Measurements from ENCODE around the gene ECT2L.

Gene ECT2L

DNA sequence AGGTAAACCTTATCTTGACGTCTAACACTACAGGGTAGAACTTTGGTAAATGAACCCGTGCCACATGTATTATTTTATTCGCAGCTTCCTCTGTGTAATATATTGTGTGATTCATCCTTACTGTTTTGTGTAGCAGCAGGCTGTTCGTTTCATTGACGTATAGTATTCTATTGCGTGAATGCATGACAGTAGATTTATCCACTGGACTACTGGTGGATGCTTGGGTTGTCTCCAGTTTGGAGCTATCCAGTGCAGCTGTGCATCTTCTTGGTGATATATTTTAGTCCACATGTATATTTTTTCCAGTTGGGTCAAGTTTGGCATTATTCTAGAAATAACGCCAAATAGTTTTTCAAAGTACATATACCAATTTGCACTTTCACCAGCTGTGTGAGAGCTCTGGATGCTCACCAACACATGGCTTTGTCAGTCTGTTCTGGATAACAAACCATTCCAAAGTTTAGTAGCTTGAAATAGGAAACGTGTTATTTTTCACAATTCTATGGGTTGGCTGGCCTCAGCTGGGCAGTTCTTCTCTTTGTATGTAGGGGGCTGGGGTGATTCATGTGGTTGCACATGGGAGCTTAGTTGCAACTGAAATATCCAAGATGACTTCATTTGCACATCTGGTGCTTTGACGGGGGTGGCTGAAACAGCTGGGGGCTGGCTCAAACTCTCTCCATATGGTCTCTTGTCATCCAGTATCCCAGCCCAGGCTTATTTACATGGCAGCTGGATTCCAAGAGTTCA, 9.3 kb downstream of the ECT2L start:
- no peak for DNase-seq

DNA sequence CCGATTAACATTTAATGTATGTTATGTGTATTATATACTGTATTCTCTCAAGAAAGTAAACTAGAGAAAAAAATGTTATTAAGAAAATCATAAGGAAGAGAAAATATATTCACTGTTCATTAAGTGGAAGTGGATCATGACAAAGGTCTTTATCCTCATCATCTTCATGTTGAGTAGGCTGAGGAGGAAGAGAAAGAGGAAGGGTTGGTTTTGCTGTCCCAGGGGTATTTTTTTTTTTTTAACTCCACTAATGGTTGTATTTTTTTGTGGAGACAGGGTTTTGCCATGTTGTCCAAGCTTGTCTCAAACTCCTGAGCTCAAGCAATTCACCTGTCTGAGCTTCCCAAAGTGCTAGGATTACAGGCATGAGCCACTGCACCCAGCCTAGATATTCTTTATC, 11.0 kb downstream of the ECT2L start:
- DNase-seq, result no peak

DNA sequence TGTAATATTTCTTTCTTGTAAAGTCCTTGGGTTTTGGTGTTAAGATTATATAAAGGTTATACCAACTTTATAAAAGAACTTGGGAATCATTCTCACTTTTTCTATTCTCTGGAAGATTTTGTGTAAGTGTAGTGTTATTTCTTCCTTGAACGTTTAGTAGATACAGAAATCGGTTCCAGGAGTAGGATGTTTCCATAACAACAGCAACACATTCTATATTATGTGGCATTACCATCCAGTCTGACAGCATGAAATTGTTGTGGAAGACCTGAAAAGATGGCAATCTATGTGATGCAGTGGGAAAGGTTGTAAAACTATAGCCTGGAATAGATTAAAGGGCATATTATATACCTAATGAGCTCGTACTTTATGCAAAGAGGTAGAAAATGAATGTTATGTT, 13.8 kb downstream of the ECT2L start:
- DNase-seq, result no peak

DNA sequence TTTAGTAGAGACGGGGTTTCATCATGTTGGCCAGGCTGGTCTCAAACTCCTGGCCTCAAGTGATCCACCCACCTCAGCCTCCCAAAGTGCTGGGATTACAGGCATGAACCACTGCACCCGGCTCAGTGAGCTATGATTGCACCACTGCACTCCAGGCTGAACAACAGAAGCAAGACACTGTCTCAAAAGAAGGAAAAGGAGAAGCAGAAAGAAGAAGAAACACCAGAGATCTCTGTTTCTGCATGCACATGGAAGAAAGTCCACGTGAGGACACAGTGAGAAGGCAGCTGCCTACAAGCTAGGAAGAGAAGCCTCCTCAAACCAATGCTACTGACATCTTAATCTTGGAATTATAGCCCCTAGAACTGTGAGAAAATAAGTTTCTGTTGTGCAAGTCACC, 16.0 kb downstream of the ECT2L start:
- no peak for DNase-seq

DNA sequence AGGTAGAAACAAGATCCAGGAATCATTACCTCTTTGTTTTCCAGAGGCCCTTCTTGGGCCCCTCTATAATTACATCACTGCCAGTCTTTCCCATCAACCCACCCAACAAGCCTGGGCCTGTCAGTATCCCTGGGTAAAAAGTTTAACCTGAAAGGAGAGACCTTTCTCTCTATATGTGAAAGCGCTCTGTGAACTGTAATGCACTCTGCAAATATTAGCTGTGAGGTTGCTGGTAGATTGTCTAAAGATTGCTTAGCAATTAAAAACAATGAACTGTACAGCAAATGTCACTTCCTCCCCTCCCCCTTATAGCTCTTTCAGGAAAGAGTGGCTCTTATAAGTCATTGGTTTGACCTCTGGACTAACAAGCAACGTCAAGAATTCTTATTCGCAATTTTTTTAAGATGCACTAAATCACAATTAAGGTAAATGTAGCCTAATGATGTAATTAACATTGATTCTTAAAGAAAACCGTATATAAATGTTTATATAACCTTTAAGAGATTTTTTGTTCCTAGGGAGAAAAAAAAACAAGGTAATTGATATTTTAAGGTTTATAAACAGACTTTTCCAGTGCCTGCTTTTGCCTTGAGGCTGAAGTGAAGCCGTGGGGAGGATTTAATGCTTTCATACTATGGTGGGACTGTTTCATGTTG, 18.4 kb downstream of the ECT2L start:
- DNase-seq, result peak; percentile 75

DNA sequence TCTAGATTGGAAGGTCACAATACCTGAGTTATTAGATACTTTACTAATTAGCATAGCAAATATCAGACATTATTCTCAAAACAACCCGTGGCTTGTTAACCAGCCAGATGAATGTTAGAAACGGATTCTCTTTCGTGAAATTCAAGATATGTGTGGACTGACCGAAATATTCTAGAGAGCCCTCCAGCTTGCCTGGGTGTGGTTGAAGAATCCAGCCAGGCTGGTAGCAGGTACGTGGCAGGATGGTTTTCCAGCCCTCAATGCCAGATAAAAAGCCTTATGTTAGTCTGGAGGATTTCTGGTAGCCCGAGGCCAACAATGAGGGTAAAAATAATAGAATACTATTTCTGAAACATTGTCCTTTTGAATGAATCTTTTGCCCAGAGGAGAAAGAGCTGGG, 19.3 kb downstream of the ECT2L start:
- DNase-seq, result no peak

DNA sequence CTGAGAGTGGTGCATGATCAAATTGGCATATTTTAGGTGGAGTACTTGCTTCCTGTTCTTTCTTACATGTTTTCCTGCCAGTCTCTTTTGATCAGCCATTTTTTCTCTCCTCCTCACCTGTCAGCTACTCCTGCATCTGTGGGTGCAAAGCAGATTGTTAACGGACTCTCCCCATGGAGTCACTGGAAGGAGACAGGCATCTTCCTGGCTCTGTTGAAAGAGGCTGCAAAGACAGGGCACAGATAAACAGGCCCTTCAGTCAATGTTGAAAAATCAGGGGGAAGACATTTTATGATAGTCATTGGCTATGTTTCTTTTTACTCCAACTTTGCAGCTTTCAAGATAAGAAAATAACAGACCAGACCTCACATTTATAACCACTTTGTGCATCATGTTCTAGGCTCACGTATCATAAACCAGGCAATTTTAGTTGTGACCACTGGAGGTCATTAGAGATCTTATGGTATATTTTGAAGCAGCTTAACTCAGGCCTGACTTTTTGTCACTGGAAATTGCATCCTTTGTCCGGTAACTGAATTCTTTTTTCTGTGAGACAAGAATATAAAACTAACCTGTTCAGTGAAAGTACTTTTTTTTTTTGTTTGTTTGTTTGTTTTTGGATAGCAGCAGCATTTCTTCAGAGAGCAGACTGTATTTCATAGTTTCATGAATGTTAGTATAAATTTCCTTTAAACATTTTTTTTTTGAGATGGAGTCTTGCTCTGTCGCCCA, 20.1 kb downstream of the ECT2L start:
- DNase-seq, result peak; percentile 68

DNA sequence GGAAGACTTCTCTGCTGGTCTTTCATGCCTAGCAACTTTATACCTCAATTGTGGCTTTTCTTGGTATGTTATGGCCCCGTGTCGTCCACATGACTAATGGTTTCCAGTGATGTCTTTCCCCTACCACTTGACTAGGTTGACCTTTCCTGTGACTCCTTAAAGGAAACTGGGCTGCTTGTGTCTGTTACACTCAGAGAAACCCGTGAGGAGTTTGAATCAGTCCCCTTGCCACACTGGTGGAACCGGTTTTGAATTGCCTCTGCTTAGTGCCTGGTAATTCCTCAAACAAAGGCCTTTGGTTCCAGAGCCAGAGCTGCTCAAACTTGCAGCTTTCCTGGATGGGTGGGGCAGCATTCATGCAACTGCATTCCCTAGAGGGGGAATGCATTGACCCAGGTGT, 21.9 kb downstream of the ECT2L start:
- DNase-seq, result peak; percentile 18

DNA sequence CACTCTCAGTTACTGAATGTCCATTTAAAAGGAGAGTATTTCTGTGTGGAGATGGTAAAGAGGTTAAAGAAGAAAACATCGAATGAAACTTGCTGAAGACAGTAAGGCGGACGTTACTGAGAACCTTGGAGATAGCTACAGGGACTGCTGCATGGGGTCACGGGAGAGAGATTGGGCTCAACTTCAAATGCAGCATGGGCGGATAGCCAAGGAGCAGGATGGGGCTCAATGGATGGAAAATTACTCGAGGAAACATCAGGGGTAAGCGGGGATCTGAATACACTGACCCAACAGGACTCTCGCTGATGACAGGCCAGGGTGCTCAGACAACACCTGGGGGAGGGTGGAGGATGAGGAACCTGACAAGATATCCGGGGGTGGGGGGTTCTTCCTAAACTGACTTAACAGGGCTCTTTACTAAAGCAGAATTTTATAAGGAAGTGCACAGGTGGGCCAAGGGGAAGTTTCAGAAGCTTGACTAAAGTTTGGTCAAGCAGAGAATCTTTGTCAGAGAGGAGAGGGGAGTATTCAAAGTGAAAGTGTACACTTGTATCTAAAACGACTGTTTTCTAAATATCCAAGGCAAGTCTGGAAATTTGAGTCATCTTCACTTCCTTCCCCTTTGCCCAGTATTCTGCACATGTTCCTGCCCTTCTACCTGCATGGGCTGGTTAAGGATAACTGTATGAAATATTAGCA, 22.8 kb downstream of the ECT2L start:
- no peak for DNase-seq

DNA sequence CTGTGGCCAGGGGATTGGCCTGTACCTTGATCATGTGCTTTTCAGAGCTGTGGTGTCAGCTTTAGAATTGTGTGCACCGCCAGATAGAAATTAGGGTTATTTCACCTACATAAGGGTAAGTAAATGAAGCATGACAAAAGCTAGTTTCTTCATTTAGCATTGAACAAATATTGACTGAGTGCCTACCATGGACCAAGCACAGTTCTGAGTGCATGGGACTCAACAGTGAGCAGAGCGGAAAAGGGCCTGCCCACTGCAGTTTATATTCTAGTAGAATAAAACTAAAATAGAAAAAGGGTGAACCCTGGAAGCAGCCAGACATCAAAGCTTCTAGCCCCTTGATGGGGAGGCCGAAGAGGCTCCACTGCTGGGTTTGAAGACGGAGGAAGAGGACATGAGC, 25.6 kb downstream of the ECT2L start:
- DNase-seq, result no peak

DNA sequence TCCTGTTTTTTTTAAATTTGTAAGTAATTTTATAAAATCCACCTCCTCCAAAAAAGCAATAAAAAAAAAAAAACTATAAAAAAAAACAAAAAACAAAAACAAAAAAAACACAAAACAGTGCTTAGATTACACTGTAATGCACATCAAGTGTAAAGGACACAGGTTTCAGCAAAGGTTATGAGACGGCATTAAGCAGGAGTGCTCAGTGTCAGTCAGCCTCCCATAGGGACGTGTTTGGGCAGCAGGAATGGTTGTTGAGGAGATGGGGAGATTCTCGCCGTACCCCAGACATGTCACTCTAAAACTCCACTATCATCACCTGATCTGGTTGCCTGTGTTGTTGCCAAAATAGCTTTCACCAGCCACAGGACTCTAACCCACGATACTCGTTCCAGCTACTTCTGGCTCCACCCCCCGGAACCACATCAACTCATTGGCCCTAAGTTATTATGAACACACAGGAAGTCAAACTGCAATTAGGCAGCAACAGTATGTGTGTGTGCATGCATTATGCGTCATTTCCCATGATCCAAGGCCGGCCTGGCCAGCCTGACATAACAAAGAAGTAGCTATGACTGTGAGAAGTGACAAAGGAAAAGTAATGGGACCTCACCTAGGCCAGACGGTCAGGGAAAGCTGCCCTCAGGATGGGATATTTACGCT, 28.7 kb downstream of the ECT2L start:
- no peak for DNase-seq

DNA sequence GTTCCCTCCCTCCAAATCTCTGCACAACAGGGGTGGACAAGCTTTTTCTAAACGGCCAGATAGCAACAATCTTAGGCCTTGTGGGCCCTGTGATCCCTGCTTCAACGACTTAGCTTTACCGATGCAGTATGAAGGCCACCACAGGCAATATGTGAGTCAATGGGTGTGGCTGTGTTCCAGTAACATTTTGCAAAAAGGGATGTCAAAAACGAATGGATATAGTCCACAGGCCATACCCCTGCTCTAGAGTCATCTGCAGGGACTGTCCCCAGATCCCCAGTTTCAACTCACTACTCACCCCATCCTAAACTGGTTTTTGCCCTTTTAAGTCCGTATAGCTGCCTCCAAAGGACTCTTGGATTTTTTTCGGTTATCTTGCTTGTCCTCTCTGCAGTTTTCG, 34.4 kb downstream of the ECT2L start:
- DNase-seq, result no peak

DNA sequence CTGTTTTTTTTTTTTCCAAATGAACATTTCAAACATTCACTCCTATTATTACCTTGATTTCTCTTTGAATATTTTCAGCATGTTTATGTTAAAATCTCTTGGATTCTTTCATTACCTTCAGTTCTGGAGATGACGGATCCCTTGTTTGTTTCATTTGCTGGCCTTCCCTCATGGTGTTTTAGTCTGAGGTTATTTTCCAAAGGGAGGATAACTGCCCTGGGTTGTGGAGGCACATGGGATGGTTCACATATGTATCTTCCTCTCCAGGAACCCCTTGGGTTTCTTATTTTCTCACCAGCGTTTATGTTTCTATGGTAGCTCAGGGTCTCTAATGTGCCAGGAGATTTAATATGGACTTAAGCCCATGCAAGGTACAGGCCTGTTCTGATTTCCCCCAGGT, 36.3 kb downstream of the ECT2L start:
- DNase-seq, result no peak

DNA sequence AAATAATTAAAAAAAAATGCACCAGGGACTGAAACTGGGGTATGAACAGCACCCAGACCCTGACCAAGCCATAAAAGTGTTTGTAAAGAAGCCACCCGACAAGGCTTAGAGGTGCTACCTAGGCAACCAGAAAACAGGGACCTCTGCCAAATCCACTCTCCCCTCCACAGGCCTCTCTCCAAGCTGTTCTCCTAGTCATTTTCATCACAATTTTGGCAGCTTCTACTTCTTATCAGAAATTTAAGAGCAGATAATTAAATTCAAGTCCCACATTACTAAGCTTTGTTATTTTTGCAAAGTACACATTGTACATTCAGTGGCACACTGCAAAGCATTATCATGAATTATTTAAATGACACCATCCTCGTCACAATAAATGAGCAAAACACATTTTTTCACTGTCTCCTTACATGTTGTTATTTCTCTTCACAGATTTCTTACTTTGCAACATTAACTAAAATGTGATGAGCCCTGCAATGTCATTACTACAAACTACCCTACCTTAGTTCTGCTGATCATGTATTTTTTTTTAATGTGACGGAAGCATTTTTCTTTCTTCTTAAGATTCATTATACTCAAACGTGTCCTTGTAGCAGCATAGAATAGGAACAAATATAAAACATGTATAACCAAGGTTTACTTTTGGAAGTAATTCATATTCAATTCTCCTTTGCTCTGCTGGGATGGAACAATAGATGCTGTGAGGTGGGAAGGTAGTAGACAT, 38.1 kb downstream of the ECT2L start:
- DNase-seq, result peak; percentile 71

DNA sequence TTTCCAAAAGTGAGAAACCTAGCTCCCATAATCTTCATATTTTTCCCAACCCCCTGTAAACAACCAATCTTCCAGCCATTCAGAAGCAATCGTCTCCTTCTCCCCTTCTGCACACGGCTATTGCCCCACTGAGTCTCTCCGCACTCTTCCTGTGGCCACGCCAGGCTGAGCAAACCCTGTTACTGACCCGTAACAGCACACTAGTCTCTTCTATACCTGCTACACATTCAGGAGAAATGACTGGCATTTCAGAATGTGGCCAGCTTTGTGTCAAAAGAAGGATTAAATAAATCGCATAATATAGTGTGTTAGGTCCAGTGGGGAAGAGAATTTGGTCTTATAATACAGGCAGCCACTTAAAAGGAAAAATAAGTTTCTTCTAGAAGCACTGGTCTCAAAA, 41.4 kb downstream of the ECT2L start:
- DNase-seq, result no peak

DNA sequence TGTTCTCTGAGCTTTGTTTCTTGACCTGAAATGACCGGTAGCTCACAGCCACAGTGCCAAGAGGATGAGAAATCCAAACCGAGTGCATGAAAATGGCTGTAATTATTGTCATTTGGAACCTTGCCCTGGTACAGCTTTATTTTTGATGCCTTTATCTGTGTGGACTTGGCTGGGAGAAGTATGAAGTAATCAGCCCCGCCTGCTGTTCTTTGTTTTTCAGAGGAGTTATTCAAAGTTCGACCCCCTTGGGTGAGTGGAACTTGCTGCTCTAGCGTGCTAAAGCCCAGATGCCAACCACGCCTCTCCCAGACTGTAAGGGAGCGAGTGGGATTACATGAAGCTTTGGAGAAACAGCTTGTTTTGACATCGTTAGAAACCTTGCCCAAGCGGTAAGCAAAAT, 48.3 kb downstream of the ECT2L start:
- no peak for DNase-seq

DNA sequence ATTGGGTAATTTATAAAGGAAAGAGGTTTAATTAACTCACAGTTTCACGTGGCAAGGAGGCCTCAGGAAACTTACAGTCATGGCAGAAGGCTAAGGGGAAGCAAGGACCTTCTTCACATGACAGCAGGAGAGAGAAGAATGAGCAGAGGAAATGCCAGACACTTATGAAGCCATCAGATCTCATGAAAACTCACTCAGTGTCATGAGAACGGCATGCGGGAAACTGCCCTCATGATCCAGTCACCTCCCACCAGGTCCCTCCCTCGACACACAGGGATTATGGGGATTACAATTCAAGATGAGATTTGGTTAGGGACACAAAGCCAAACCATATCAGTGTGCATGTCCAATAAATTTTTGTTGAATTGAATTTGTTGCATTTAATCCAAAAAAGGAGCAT, 52.0 kb downstream of the ECT2L start:
- DNase-seq, result no peak

DNA sequence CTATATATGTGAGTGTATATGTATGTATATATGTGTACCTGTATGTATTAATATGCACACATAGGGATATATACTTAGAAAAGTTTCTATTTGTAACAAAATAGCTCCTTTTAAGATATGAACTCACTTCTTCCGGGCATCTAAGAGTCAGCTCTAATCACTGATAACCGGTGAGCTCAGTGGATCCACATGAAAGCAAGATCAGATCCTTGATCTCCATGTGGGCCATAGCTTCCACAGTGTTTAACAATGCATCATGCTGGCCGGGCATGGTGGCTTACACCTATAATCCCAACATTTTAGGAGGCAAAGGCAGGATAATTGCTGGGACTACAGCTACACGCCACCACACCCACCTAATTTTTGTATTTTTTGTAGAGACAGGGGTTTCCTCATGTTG, 52.6 kb downstream of the ECT2L start:
- no peak for DNase-seq

DNA sequence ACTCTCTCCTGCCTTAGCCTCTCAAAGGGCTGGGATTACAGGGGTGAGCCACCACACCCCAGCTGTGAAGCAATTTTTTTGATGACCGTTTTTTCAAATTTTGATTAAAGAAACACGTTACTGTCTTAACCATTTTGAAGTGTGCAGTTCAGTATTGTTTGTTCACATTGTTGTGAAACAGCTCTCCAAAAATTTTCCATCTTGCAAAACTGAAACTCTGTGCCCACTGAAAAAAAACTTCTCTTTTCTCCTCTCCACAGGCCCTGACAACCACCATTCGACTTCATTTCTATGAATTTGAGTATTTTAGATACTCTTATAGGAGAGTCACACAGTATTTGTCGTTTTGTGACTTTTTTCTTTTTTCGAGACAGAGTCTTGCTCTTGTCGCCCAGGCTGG, 53.9 kb downstream of the ECT2L start:
- no peak for DNase-seq

DNA sequence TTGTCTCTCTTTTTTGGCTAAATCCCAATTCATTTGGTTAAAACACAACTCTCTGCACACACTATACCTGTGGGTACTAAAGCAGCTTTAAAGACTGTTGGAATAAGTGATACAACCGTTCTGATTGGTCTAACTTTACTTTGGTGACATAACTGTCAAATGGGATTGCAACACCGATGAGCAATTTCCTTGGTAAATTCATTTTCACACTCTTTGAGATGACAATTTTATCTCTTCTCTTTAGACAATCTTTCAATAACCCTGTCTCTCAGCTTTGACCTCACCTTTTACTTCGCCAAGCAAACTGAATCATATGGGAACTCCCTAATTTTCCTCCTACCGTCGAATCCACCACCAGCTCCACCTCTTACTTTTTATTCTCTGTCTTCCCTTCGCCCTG, 60.8 kb downstream of the ECT2L start:
- no peak for DNase-seq

DNA sequence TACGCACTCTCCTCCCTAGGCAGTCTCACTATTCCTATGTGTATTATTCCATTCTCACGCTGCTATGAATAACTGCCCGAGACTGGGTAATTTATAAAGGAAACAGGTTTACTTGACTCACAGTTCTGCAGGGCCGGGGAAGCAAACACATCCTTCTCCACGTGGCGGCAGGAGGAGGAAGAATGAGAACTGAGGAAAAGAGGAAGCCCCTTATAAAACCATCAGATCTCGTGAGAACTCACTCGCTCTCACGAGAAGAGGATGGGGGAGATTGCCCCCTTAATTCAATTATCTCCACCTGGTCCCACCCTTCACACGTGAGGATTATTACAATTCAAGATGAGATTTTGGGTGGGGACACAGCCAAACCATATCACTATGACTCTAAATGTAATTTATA, 61.9 kb downstream of the ECT2L start:
- DNase-seq, result no peak

DNA sequence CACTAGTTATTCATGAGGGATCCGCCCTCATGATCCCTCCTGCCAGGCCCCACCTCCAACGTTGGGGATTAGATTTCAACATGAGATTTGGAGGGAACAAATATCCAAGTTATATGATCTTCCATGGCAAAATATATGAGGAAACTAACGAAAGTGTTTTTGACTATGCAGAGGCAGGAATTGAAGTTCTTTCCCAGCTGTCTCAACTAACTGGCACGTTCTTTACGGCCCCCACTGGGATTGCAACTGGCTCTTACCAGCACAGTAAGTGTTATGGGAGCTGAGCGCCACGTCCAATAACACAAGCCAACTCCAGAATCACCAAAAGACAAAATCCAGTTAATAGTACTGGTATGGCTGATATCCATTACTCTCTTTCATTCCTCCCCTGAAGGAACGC, 66.6 kb downstream of the ECT2L start:
- no peak for DNase-seq

Measured in NCI-H1436 treated with DMSO at 0.1 percent for 48 hours (cell line).